Thoracic aorta (tissue), 2 donors: ENCODE measurements around the gene RNF152. TPM values are rescaled to one million over a fixed set of nuclear protein-coding genes. Genes with fewer than 3 reads are reported as not detected.

Experiments
- ATAC-seq: fragments of 150-250 bp; one replicate; pipeline ENCODE4 v1.8.0; 2017; ENCODE audit warnings: low read depth; ENCODE audit not compliant: insufficient number of reproducible peaks, low FRiP score
- DNase-seq: peaks from one replicate; pipeline ENCODE4 v3.0.0-alpha.2; 2020; ENCODE audit warnings: low spot score
- H3K27ac ChIP-seq, 2 donors: fragments of 200-600 bp; sonication (generic); 1 replicate in 1 of 2; 2 replicates in 1 of 2; pipeline ENCODE4 v1.5.1; 2016; ENCODE audit warnings: mild to moderate bottlenecking in 2 of 2, moderate library complexity in 2 of 2
- H3K27me3 ChIP-seq: fragments of 200-600 bp; sonication (generic); replicated peaks from 2 replicates; pipeline ENCODE4 v1.6.0; 2016; ENCODE audit warnings: mild to moderate bottlenecking; ENCODE audit not compliant: insufficient read depth
- H3K36me3 ChIP-seq: fragments of 200-600 bp; sonication (generic); one replicate; pipeline ENCODE4 v1.5.1; 2016
- H3K4me1 ChIP-seq, 2 donors: fragments of 200-600 bp; sonication (generic); 1 replicate in 1 of 2; 2 replicates in 1 of 2; pipeline versions ENCODE4 v1.5.1 to v1.6.0; 2016; ENCODE audit warnings: low read depth in 2 of 2, mild to moderate bottlenecking in 1 of 2; ENCODE audit not compliant: control insufficient read depth in 1 of 2
- H3K4me3 ChIP-seq: fragments of 200-600 bp; sonication (generic); 2 replicates; pipeline ENCODE4 v1.5.1; 2016; ENCODE audit warnings: mild to moderate bottlenecking
- H3K9me3 ChIP-seq: fragments of 200-600 bp; sonication (generic); 2 replicates; pipeline ENCODE4 v1.5.1; 2016
- CTCF ChIP-seq: fragments of 200-600 bp; sonication (generic); IDR thresholded peaks from one replicate; pipeline ENCODE4 v1.5.1; 2019; ENCODE audit warnings: antibody characterized with exemption
- total RNA-seq, 2 donors: library from RNA; depleted of rRNA; stranded (reverse); fragments of >200 nt; gene quantifications; one replicate each; pipeline versions ENCODE4 v1.1.0 to v1.2.3, GENCODE V29; 2016

Gene RNF152
- total RNA-seq, 2 donors from 2014 or later, result 30.5 to 57.7 TPM

DNA sequence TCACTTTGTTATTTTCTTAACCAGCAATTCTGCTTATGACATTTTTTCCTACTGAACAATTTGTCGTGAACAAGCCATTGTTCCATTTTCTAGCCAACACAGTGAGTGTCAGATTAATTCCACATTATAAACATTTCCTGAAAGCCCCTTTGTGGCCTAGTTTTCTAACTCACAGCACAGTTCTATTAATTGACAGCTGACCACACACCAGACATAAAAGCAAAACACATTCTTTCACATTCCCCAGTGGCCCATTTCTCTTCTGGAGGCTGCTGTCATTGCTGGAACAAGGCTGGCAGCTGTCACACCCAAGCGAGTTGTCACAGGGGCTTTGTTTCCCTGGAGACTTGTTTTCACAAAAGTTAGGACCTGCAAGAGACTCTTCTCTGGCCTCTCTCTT lies 50.7 kb downstream of the RNF152 start:
- ATAC-seq (no peak), DNase-seq (no peak)
- Histone ChIP-seq H3K4me1 (peaks cover 5 to 17% of the 10 kb centered on the region in 2 donors), H3K27ac (peak overlapping the region in 1 of 2 donors; percentile 21), H3K4me3 (no peak overlapping the region), H3K36me3 (no peaks in the 10 kb centered on the region), H3K27me3 (no peaks in the 10 kb centered on the region), H3K9me3 (no peaks in the 10 kb centered on the region)
- no peak for TF ChIP-seq CTCF

DNA sequence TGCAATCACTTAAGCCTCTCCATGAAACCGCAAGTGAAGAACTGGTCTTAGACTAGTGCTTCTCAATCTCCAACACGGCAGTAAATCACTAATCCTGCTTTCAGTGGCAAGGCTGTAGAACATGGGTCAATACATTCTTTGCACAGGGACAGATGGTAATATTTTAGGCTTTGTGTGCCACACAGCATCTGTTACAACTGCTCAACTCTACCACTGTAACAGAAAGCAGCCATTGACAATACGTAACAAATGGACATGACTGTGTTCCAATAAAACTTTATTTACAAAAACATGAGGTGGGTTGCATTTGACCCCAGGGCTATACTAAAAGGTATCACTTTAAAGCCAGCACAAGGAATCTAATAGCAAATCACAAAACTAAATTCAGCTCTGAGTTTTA lies 51.1 kb downstream of the RNF152 start:
- no peaks in the 10 kb centered on the region for H3K36me3 ChIP-seq
- H3K9me3 ChIP-seq, result no peaks in the 10 kb centered on the region
- H3K27ac ChIP-seq, result no peak overlapping the region
- H3K4me1 ChIP-seq, result peaks cover 5 to 17% of the 10 kb centered on the region in 2 donors
- DNase-seq (no peak), ATAC-seq (no peak)
- no peak overlapping the region for H3K4me3 ChIP-seq
- H3K27me3 ChIP-seq, result no peaks in the 10 kb centered on the region
- no peak for TF ChIP-seq CTCF

DNA sequence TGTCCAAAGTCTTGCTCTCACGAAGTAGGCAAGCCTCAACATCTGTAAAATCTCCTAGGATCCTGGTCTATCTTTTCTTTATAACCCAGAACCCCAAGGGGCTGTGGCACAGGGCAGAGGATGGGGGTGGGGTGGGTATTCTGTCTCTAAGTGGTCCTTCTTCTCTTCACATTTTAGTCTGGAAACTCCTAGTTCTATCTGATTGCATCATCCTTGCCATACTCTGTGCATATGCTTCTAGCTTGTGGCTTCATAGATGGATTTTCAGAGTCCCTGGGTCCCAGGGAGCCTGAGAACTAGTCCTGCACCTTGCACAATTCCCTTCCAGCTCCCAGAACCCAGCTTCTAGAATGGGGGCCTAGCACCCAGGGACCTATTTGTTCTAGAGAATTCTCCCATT lies 52.5 kb downstream of the RNF152 start:
- peaks cover 5 to 17% of the 10 kb centered on the region in 2 donors for H3K4me1 ChIP-seq
- no peak overlapping the region for H3K27ac ChIP-seq
- DNase-seq (no peak), ATAC-seq (no peak)
- H3K27me3 ChIP-seq, result no peaks in the 10 kb centered on the region
- H3K9me3 ChIP-seq, result no peaks in the 10 kb centered on the region
- no peak for TF ChIP-seq CTCF
- no peak overlapping the region for H3K4me3 ChIP-seq
- H3K36me3 ChIP-seq, result no peaks in the 10 kb centered on the region

GRCh38 chr18:61838521-61838920 lies 54.3 kb downstream of the RNF152 start:
- DNase-seq (no peak), ATAC-seq (no peak)
- no peak for TF ChIP-seq CTCF
- Histone ChIP-seq H3K4me3 (no peak overlapping the region), H3K27me3 (no peaks in the 10 kb centered on the region), H3K9me3 (no peaks in the 10 kb centered on the region), H3K27ac (no peak overlapping the region), H3K36me3 (no peaks in the 10 kb centered on the region), H3K4me1 (peaks cover 5 to 21% of the 10 kb centered on the region in 2 donors)

GRCh38 chr18:61833978-61834377 lies 58.8 kb downstream of the RNF152 start:
- Histone ChIP-seq H3K27ac (no peak overlapping the region), H3K36me3 (no peaks in the 10 kb centered on the region), H3K9me3 (no peaks in the 10 kb centered on the region), H3K4me1 (peaks cover 3 to 17% of the 10 kb centered on the region in 2 donors), H3K27me3 (no peaks in the 10 kb centered on the region), H3K4me3 (no peak overlapping the region)
- no peak for DNase-seq
- ATAC-seq, result no peak
- TF ChIP-seq CTCF, result no peak
